GM12801 (cell line): ENCODE data around the gene RNF175.

ENCODE experiments used
- TF ChIP-seq, protein P1 (sequence below): IDR thresholded peaks from one replicate; pipeline ENCODE4 v1.5.1; 2011; ENCODE audit warnings: control low read depth; ENCODE audit not compliant: insufficient read length; ENCODE audit errors: extremely low read depth

RNF175 gene

GRCh38 chr4:153704522-153704921 is 55.3 kb downstream of the RNF175 start:
- TF ChIP-seq, protein P1, sequence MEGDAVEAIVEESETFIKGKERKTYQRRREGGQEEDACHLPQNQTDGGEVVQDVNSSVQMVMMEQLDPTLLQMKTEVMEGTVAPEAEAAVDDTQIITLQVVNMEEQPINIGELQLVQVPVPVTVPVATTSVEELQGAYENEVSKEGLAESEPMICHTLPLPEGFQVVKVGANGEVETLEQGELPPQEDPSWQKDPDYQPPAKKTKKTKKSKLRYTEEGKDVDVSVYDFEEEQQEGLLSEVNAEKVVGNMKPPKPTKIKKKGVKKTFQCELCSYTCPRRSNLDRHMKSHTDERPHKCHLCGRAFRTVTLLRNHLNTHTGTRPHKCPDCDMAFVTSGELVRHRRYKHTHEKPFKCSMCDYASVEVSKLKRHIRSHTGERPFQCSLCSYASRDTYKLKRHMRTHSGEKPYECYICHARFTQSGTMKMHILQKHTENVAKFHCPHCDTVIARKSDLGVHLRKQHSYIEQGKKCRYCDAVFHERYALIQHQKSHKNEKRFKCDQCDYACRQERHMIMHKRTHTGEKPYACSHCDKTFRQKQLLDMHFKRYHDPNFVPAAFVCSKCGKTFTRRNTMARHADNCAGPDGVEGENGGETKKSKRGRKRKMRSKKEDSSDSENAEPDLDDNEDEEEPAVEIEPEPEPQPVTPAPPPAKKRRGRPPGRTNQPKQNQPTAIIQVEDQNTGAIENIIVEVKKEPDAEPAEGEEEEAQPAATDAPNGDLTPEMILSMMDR = no peak

DNA sequence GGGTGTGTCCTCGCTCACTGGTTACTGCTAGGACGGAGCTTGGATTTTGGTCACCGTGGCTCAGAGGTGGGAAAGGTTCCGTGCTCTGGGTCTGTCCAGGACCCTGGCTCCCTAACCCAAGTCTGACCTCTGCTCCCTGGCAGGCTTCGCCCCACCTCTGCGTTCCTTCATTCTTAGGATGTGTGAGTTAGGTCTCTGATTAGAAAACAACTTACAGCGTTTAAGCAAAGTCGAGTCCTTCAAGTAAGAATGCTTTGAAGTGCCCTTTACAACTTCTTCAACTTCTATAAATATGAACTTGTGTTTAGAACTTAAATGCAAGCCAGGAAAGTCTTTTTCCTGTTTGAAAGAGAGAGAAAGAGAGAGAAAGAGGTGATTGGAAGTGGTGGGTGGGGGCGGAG is 74.9 kb downstream of the RNF175 start:
- TF ChIP-seq, protein P1 = no peak

DNA sequence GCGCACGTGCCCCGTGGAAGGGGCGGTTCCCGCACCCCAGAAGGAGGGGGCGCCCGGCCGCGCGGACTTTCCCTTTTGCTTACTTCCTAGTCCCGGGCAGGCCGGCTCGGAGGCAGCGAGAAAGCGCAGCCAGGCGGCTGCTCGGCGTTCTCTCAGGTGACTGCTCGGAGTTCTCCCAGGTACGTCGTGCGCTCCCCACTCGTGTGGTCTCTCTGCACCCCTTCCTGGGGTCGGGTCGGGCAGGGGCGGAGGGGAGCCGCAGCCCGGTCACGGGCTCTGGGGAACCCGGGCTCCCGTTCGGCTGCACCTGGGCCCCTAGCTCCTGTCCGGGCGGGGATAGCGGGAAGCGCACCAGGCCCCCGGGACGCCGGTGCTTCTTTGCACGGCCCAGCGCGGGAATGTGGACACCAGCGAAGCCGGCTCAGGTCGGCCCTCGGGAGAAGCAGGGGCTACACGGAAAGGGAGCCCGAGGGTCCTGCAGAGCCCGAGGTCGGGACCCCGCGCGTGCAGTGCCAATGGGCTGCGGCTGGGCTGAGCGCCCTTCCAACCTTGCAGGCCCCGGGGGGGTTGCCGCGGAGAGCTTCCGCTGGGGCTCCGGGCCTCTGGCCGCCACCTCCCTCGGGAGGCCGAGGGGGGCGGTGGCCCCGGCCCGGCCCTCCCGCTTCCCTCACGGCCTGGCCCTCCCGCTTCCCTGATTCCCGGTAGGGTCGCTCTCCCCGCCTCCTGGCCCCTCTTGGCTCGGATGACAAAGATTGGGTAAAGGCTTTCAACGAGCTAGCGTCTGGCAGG is 75.4 kb downstream of the RNF175 start, which contains the start of gene TLR2:
TLR2 (plus strand) TSS at position 99 of the 789 bp plus-strand sequence. CDS start 18,628 bp downstream, outside the sequence.
- TF ChIP-seq, protein P1 = no peak

DNA sequence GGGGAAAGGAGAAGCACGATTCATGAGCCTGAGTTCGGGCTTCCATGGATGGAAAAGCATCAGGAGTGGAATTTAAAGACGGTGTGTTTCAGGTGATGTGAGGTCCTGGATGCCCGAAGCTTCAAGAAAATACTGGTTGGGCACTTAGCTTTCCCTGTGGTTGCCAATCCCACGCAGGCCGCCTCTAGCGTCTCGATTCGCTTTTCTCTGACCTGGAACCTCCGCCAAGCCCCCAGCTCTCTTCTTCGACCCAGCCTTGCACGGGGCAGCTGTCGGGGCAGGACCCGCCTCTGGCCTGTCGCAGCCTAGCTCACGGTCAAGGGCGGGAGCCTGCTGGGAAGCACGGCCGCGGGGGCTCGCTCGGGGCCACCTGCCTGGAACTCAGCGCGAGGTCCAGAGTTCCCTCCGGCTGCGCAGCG is 76.1 kb downstream of the RNF175 start:
- TF ChIP-seq, protein P1 = no peak

GRCh38 chr4:153679486-153679885 is 80.3 kb downstream of the RNF175 start:
- TF ChIP-seq, protein P1 = no peak

DNA sequence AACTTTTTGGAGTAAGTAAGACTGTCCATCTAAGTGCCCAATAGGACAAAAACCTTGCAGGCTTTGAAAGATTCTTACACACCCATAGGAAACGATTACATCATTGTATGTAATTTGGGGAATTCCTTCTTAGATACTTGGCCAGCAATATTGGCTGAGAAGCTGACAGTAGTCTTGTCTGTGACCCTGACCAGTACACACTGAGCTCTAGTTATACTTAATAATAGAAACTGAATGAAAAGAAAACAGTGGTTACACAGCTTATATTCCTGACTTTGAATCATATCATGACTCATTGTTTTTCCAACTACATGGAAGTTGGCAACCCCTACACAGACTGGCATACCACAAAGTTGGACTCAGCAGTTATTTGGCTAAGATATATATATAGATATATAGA is 82.8 kb downstream of the RNF175 start:
- TF ChIP-seq, protein P1 = no peak

DNA sequence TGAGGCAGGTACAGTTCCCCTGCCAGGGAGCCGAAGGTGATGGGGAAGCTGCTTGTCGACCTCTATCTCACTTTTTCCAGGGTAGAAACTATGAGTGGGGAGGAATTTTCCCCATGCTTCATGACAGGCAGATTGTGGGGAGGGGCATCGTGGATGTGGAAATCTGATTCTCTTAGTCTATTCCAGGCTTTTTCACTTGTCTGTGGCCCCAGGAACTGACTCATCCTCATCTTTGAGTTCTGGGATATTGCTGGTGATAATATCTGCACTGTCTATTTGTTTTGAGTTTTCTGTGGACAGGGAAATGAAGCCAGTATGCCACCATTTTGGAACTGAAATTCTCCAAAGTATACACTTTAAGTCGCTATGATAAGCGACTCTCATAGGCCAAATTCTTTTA is 83.3 kb downstream of the RNF175 start:
- TF ChIP-seq, protein P1 = no peak
